Tibial nerve (tissue), 4 donors: ENCODE data around the gene RAD50.

Experiments used
- EP300 ChIP-seq, 2 donors: sonication (generic); formaldehyde crosslinking; IDR thresholded peaks; one replicate each; pipeline ENCODE4 v1.6.1; 2017; ENCODE audit warnings: antibody characterized with exemption in 2 of 2, mild to moderate bottlenecking in 1 of 2
- POLR2A ChIP-seq, 2 donors: fragments of 450-650 bp; IDR thresholded peaks; one replicate each; pipeline ENCODE4 v1.6.1; 2017; ENCODE audit warnings: antibody characterized with exemption in 2 of 2, mild to moderate bottlenecking in 2 of 2, moderate library complexity in 2 of 2
- TF ChIP-seq, protein P1 (sequence below), 5 experiments: fragments of 200-600 bp in 3 of 5; fragments of 450-650 bp in 2 of 5; sonication (generic) in 3 of 5; IDR thresholded peaks; one replicate each; pipeline ENCODE4 v1.5.1; 2016 to 2019; ENCODE audit warnings: antibody characterized with exemption in 5 of 5, mild to moderate bottlenecking in 3 of 5, moderate library complexity in 2 of 5

- TF ChIP-seq, protein P1, sequence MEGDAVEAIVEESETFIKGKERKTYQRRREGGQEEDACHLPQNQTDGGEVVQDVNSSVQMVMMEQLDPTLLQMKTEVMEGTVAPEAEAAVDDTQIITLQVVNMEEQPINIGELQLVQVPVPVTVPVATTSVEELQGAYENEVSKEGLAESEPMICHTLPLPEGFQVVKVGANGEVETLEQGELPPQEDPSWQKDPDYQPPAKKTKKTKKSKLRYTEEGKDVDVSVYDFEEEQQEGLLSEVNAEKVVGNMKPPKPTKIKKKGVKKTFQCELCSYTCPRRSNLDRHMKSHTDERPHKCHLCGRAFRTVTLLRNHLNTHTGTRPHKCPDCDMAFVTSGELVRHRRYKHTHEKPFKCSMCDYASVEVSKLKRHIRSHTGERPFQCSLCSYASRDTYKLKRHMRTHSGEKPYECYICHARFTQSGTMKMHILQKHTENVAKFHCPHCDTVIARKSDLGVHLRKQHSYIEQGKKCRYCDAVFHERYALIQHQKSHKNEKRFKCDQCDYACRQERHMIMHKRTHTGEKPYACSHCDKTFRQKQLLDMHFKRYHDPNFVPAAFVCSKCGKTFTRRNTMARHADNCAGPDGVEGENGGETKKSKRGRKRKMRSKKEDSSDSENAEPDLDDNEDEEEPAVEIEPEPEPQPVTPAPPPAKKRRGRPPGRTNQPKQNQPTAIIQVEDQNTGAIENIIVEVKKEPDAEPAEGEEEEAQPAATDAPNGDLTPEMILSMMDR (IDR thresholded peaks at IDR 0.05) = no peak
- TF ChIP-seq POLR2A (IDR thresholded peaks at IDR 0.05) (no peak), EP300 (IDR thresholded peaks at IDR 0.05) (no peak)
These were observed 29.7 kb upstream of the RAD50 start for GRCh38 chr5:132526974-132527564.
